H1 (cell line): ENCODE data around the gene PPARD. TPM values are rescaled to one million over a fixed set of nuclear protein-coding genes. Genes with fewer than 3 reads are reported as not detected.

Source experiments
- CTCF ChIA-PET: fragments of 300-600 bp; sonication (Branson Sonifier 250); formaldehyde crosslinking; loops from one replicate; lab custom pipeline; 2021; ENCODE audit not compliant: partially characterized antibody; lab: Charles Lee
- POLR2A ChIA-PET: fragments of 300-600 bp; sonication (Branson Sonifier 250); formaldehyde crosslinking; loops from one replicate; lab custom pipeline; 2021; ENCODE audit warnings: inconsistent platforms; ENCODE audit not compliant: partially characterized antibody; lab: Charles Lee
- DNase-seq, 2 experiments: peaks; one replicate each; pipeline versions ENCODE4 v3.0.0 to v3.0.0-alpha.2; 2010 to 2022; ENCODE audit warnings: low spot score in 2 of 2, low read depth in 1 of 2, mixed read lengths in 1 of 2
- FAIRE-seq: peaks from 2 replicates; lab custom pipeline; 2011; peaks lifted over from hg19 to GRCh38; lab: Jason Lieb, UNC
- H2AFZ ChIP-seq: 2 replicates; pipeline ENCODE4 v1.8.1; 2012; ENCODE audit warnings: low read length, inconsistent platforms
- H2AK5ac ChIP-seq: 2 replicates; pipeline ENCODE4 v1.6.1; 2013; ENCODE audit warnings: low read depth, low read length
- H2BK120ac ChIP-seq: replicated peaks from 2 replicates; pipeline ENCODE3; 2013; ENCODE audit warnings: low read depth, low read length, inconsistent platforms
- H2BK12ac ChIP-seq: 2 replicates; pipeline ENCODE4 v1.6.1; 2013; ENCODE audit warnings: low read depth, low read length
- H2BK15ac ChIP-seq: 2 replicates; pipeline ENCODE4 v1.6.1; 2013; ENCODE audit warnings: low read length
- H2BK20ac ChIP-seq: 2 replicates; pipeline ENCODE4 v1.6.1; 2013; ENCODE audit warnings: low read length
- H2BK5ac ChIP-seq: 2 replicates; pipeline ENCODE4 v1.6.1; 2013; ENCODE audit warnings: low read depth, low read length
- H3K14ac ChIP-seq: 2 replicates; pipeline ENCODE4 v1.6.1; 2013; ENCODE audit warnings: inconsistent platforms; ENCODE audit not compliant: insufficient read length
- H3K18ac ChIP-seq: 2 replicates; pipeline ENCODE4 v1.6.1; 2013; ENCODE audit warnings: low read length; ENCODE audit errors: extremely low read depth
- H3K23ac ChIP-seq: 2 replicates; pipeline ENCODE4 v1.6.1; 2013; ENCODE audit warnings: inconsistent platforms; ENCODE audit not compliant: insufficient read length
- H3K23me2 ChIP-seq: 2 replicates; pipeline ENCODE4 v1.6.1; 2013; ENCODE audit warnings: low read depth, low read length
- H3K27ac ChIP-seq: 2 replicates; pipeline ENCODE4 v1.6.1; 2011; ENCODE audit warnings: low read depth, low read length, inconsistent platforms
- H3K27me3 ChIP-seq, 4 experiments: replicated peaks in 1 of 4; 1 replicate in 1 of 4; 2 replicates in 3 of 4; pipeline versions ENCODE4 v1.6.1 to v1.8.1; 2011 to 2013; ENCODE audit warnings: low read length in 3 of 4, mild to moderate bottlenecking in 3 of 4, inconsistent platforms in 2 of 4, mixed read lengths in 2 of 4, moderate library complexity in 1 of 4; ENCODE audit not compliant: control insufficient read depth in 3 of 4, insufficient read depth in 3 of 4; ENCODE audit errors: extremely low read depth in 1 of 4
- H3K36me3 ChIP-seq, 4 experiments: 2 replicates each; pipeline versions ENCODE4 v1.6.1 to v1.8.1; 2011 to 2013; ENCODE audit warnings: mild to moderate bottlenecking in 4 of 4, low read length in 3 of 4, moderate library complexity in 2 of 4, control low read depth in 1 of 4, inconsistent platforms in 1 of 4; ENCODE audit not compliant: insufficient read depth in 4 of 4, control insufficient read depth in 2 of 4
- H3K4ac ChIP-seq: replicated peaks from 2 replicates; pipeline ENCODE3; 2013; ENCODE audit warnings: low read length, low read depth, mixed read lengths, inconsistent platforms; ENCODE audit not compliant: insufficient read length
- H3K4me1 ChIP-seq, 4 experiments: replicated peaks in 1 of 4; 1 replicate in 1 of 4; 2 replicates in 3 of 4; pipeline versions ENCODE4 v1.6.1 to v1.8.1; 2011 to 2013; ENCODE audit warnings: low read length in 3 of 4, inconsistent platforms in 2 of 4, mixed read lengths in 1 of 4; ENCODE audit not compliant: insufficient read depth in 4 of 4, control insufficient read depth in 3 of 4
- H3K4me2 ChIP-seq, 2 experiments: 2 replicates each; pipeline versions ENCODE4 v1.6.1 to v1.8.1; 2011 to 2013; ENCODE audit warnings: low read depth in 2 of 2, low read length in 2 of 2, control low read depth in 1 of 2, inconsistent platforms in 1 of 2, mild to moderate bottlenecking in 1 of 2; ENCODE audit not compliant: insufficient read depth in 1 of 2
- H3K4me3 ChIP-seq, 4 experiments: fragments of 200-600, 300-600 bp in 1 of 4; sonication (generic), shearing (Covaris generic), sonication (Bioruptor Twin) in 1 of 4; 2 replicates each; pipeline versions ENCODE4 v1.5.1 to v1.8.1; 2011 to 2016; ENCODE audit warnings: low read length in 4 of 4, low read depth in 3 of 4, control low read depth in 2 of 4, inconsistent platforms in 2 of 4, mild to moderate bottlenecking in 2 of 4, mixed read lengths in 1 of 4, moderate library complexity in 1 of 4; ENCODE audit not compliant: insufficient read depth in 2 of 4; ENCODE audit errors: extremely low read depth in 1 of 4
- H3K56ac ChIP-seq: replicated peaks from 2 replicates; pipeline ENCODE3; 2013; ENCODE audit warnings: low read depth, mild to moderate bottlenecking, mixed read lengths, low read length, inconsistent platforms; ENCODE audit not compliant: insufficient read length
- H3K79me1 ChIP-seq: 2 replicates; pipeline ENCODE4 v1.6.1; 2013; ENCODE audit warnings: low read depth, low read length, control low read depth
- H3K79me2 ChIP-seq, 2 experiments: 2 replicates each; pipeline versions ENCODE4 v1.6.1 to v1.8.1; 2012 to 2013; ENCODE audit warnings: low read length in 2 of 2, mild to moderate bottlenecking in 2 of 2, inconsistent platforms in 1 of 2; ENCODE audit not compliant: insufficient read depth in 2 of 2, control insufficient read depth in 1 of 2
- H3K9ac ChIP-seq, 4 experiments: replicated peaks in 1 of 4; 1 replicate in 1 of 4; 2 replicates in 3 of 4; pipeline versions ENCODE4 v1.6.1 to v1.8.1; 2011 to 2013; ENCODE audit warnings: low read depth in 3 of 4, low read length in 3 of 4, control low read depth in 2 of 4, mild to moderate bottlenecking in 2 of 4, moderate library complexity in 2 of 4, inconsistent platforms in 1 of 4; ENCODE audit errors: extremely low read depth in 1 of 4
- H3K9me3 ChIP-seq, 2 experiments: 2 replicates each; pipeline versions ENCODE4 v1.6.1 to v1.8.1; 2012 to 2013; ENCODE audit warnings: mild to moderate bottlenecking in 2 of 2, moderate library complexity in 2 of 2, control low read depth in 1 of 2, inconsistent platforms in 1 of 2, low read depth in 1 of 2, low read length in 1 of 2, mixed read lengths in 1 of 2; ENCODE audit not compliant: insufficient read depth in 2 of 2
- H4K20me1 ChIP-seq, 2 experiments: replicated peaks in 1 of 2; 2 replicates each; pipeline versions ENCODE3 to v1.8.1; 2011 to 2013; ENCODE audit warnings: inconsistent platforms in 2 of 2, low read length in 2 of 2, mild to moderate bottlenecking in 1 of 2; ENCODE audit not compliant: insufficient read depth in 2 of 2, control insufficient read depth in 1 of 2
- H4K5ac ChIP-seq: 2 replicates; pipeline ENCODE4 v1.6.1; 2013; ENCODE audit warnings: low read length, low read depth, mixed read lengths, inconsistent platforms; ENCODE audit not compliant: insufficient read length
- H4K8ac ChIP-seq: 2 replicates; pipeline ENCODE4 v1.8.0; 2013; ENCODE audit warnings: mild to moderate bottlenecking, moderate library complexity, low read length, inconsistent platforms; ENCODE audit not compliant: insufficient read depth; ENCODE audit errors: extremely low read depth
- H4K91ac ChIP-seq: replicated peaks from 2 replicates; pipeline ENCODE3; 2013; ENCODE audit warnings: low read length, mixed read lengths, inconsistent platforms; ENCODE audit not compliant: insufficient read length
- BCL11A ChIP-seq, 2 experiments: IDR thresholded peaks; one replicate each; pipeline ENCODE4 v1.6.1; 2011; ENCODE audit warnings: low read depth in 2 of 2, low read length in 2 of 2, mild to moderate bottlenecking in 2 of 2
- CEBPB ChIP-seq: IDR thresholded peaks from 2 replicates; pipeline ENCODE4 v1.6.1; 2012; ENCODE audit warnings: low read depth, low read length
- GABPA ChIP-seq: IDR thresholded peaks from 2 replicates; pipeline ENCODE4 v1.6.1; 2011; ENCODE audit warnings: mild to moderate bottlenecking, low read length, moderate library complexity, borderline replicate concordance; ENCODE audit not compliant: insufficient read depth
- NRF1 ChIP-seq: IDR thresholded peaks from 2 replicates; pipeline ENCODE4 v1.6.1; 2011; ENCODE audit warnings: mild to moderate bottlenecking, low read depth, low read length, improper control_type of control experiment
- POLR2A ChIP-seq, 2 experiments: IDR thresholded peaks; 1 replicate in 1 of 2; 2 replicates in 1 of 2; pipeline ENCODE4 v1.6.1; 2011; ENCODE audit warnings: low read depth in 2 of 2, low read length in 2 of 2, mild to moderate bottlenecking in 2 of 2; ENCODE audit errors: control extremely low read depth in 1 of 2
- POLR2AphosphoS5 ChIP-seq: IDR thresholded peaks from 2 replicates; pipeline ENCODE4 v1.6.1; 2011; ENCODE audit warnings: low read depth, low read length
- POU5F1 ChIP-seq: IDR thresholded peaks from 2 replicates; pipeline ENCODE4 v1.6.1; 2011; ENCODE audit warnings: low read depth, mild to moderate bottlenecking, low read length, moderate library complexity
- SIN3A ChIP-seq, 2 experiments: IDR thresholded peaks in 1 of 2; conservative IDR thresholded peaks in 1 of 2; 2 replicates each; pipeline ENCODE4 v1.6.1; 2011 to 2012; ENCODE audit warnings: low read length in 2 of 2, improper control_type of control experiment in 1 of 2, low read depth in 1 of 2, mild to moderate bottlenecking in 1 of 2
- SIRT6 ChIP-seq: IDR thresholded peaks from one replicate; pipeline ENCODE4 v1.7.1; 2012; ENCODE audit warnings: low read length, inconsistent platforms
- SIX5 ChIP-seq: IDR thresholded peaks from 2 replicates; pipeline ENCODE4 v1.6.1; 2011; ENCODE audit warnings: mild to moderate bottlenecking, low read depth, low read length
- SP1 ChIP-seq: IDR thresholded peaks from 2 replicates; pipeline ENCODE4 v1.6.1; 2011; ENCODE audit warnings: low read depth, low read length
- SUZ12 ChIP-seq: fragments of 200-600 bp; sonication (generic); IDR thresholded peaks from 2 replicates; pipeline ENCODE4 v1.6.1; 2012; ENCODE audit warnings: mild to moderate bottlenecking, inconsistent platforms, low read length, moderate library complexity, mixed read lengths
- YY1 ChIP-seq: IDR thresholded peaks from 2 replicates; pipeline ENCODE4 v1.6.1; 2011; ENCODE audit warnings: low read depth, mild to moderate bottlenecking, low read length
- WGBS, 2 experiments: shearing (Covaris generic) in 1 of 2; methylation state at CpG; one replicate each; pipeline versions ENCODE4 v1.1.6 to v1.1.7; 2013 to 2015; ENCODE audit warnings: low lambda C conversion rate in 2 of 2, mixed read lengths in 2 of 2, inconsistent platforms in 1 of 2, low coverage in 1 of 2, missing lambda C conversion rate in 1 of 2; ENCODE audit not compliant: insufficient replicate concordance in 2 of 2, insufficient coverage in 1 of 2, insufficient read length in 1 of 2; ENCODE audit errors: extremely low coverage in 1 of 2, missing lambda C conversion rate in 1 of 2; 5-methylcytosine and 5-hydroxymethylcytosine counted together
- polyA plus RNA-seq, 7 experiments: library from polyadenylated mRNA; depleted of rRNA in 3 of 7; stranded (reverse) in 5 of 7; unstranded in 2 of 7; fragments of >200 nt in 5 of 7; fragments of 200-250 nt in 2 of 7; gene quantifications; 1 replicate in 5 of 7; 2 replicates in 1 of 7; 4 replicates in 1 of 7; pipeline versions ENCODE4 v1.2.1 to v1.2.3, GENCODE V29; 2011 to 2013; ENCODE audit warnings: missing spikeins in 2 of 7, mixed read lengths in 2 of 7
- total RNA-seq: library from RNA; stranded (reverse); fragmentation: NEBNext Ultra II Directional; extraction: Animal tissue kit (Norgen Biotek cat#: 25700); gene quantifications from 2 replicates; pipeline ENCODE4 v1.2.1, GENCODE V29; 2021

PPARD gene
- total and polyA plus RNA-seq, 2 of the 8 experiments (the other 6 are each of a cell fraction or from before 2014, with no cell fraction given): 14.6 to 14.9 TPM

DNA sequence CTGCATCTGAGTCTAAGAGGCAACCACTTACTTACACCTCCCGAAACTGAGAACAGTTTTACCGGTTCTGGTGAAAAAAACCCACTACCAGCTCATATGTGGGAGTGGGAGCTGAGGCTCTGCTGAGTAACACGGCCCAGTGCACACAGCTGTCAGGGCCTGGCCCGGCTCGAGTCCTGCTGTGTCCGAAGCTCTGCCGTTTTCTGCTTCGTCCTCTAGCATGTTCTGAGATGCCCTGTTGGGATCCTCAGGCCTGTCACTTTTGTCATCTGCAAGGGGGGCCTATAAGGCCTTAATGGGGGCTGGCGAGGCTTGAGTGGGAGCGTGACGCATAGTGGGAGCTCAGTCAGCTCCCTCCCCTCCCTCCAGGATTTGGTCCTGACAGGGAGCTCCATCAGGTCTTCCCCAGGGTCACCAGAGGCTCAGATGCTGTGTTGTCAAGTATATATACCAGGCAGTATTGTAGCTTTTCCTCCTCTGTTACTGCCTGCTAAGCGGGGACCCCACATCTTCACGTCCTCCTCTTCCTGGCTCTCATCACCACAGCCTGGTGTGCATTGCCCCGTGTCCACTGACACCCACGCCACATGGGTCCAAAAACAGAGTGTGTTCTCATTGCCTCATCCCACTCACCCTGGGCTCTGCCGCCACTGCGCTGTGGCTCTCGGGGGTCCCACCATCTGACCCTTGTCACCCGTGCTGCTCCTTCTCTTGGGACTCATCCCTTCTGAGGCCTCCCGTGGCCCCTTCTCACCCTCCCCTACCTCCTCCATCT, 64.5 kb downstream of the PPARD start:
- H3K9me3 ChIP-seq: no peaks in the 10 kb centered on the region
- H3K27me3 ChIP-seq: no peaks in the 10 kb centered on the region
- no peak overlapping the region for H2BK12ac ChIP-seq
- H3K27ac ChIP-seq: no peak overlapping the region
- H4K8ac ChIP-seq: peak overlapping the region; percentile 45; the same call in 1 of the 2 replicates
- no peak overlapping the region for H3K4me2 ChIP-seq
- H3K9ac ChIP-seq: 0 out of 7 replicates have a peak overlapping the region, but pooled peaks of 1 of the 4 experiments have one; percentile 32
- no peak overlapping the region for H3K23ac ChIP-seq
- H2BK5ac ChIP-seq: 0 out of 2 replicates have a peak overlapping the region, but pooled peaks have one; percentile 8
- no peak overlapping the region for H4K5ac ChIP-seq
- H2BK120ac ChIP-seq: no peak overlapping the region
- no peaks in the 10 kb centered on the region for H3K36me3 ChIP-seq
- no peak overlapping the region for H2BK15ac ChIP-seq
- H3K4ac ChIP-seq: no peak overlapping the region
- no peak overlapping the region for H3K56ac ChIP-seq
- H3K14ac ChIP-seq: no peak overlapping the region
- POLR2A ChIA-PET: interaction anchor here (1.0 kb wide), 1 partner anchor 61 kb away, joined by 3 read pairs; the partner anchor contains the start of gene RPL10A
- no peaks in the 10 kb centered on the region; the same call in 1 of the 2 replicates for H3K23me2 ChIP-seq
- H3K4me1 ChIP-seq: no peaks in the 10 kb centered on the region; a peak in 2 of 7 replicates
- H3K79me1 ChIP-seq: peaks cover 5% of the 10 kb centered on the region
- no peak overlapping the region for H3K4me3 ChIP-seq
- H2AFZ ChIP-seq: no peak overlapping the region
- FAIRE-seq (no peak), DNase-seq (no peak)
- no peaks in the 10 kb centered on the region for H3K79me2 ChIP-seq
- 90% methylated on average over 20 of the region's 20 CpGs; no CpG with 5 or more reads in 1 of the 2 experiments for WGBS, 2 experiments
- no peak overlapping the region for H2AK5ac ChIP-seq
- H3K18ac ChIP-seq: no peak overlapping the region
- H4K91ac ChIP-seq: no peak overlapping the region
- CTCF ChIA-PET: interaction anchor here (0.8 to 4.7 kb wide), 12 partner anchors 9 to 111 kb away, joined by 3 to 35 read pairs (median 5); partner anchors contain the start of genes DEF6 and PPARD
- no peak overlapping the region for H2BK20ac ChIP-seq
- no peaks in the 10 kb centered on the region for H4K20me1 ChIP-seq
- no peak for TF ChIP-seq YY1
- TF ChIP-seq CEBPB: no peak
- TF ChIP-seq POU5F1: no peak
- TF ChIP-seq SIRT6: no peak
- no peak for TF ChIP-seq SIN3A (conservative IDR thresholded peaks at IDR 0.05 in 1 of 2, IDR thresholded peaks at IDR 0.05 in 1 of 2; ENCODE audit: low read depth in 1 of 2, low read length in 2 of 2)
- no peak for TF ChIP-seq SIX5
- TF ChIP-seq POLR2AphosphoS5: no peak
- no peak for TF ChIP-seq POLR2A (IDR thresholded peaks at IDR 0.05; ENCODE audit: control extremely low read depth in 1 of 2, low read depth in 2 of 2, low read length in 2 of 2)
- no peak for TF ChIP-seq GABPA
- no peak for TF ChIP-seq SUZ12
- no peak for TF ChIP-seq BCL11A (IDR thresholded peaks at IDR 0.05; ENCODE audit: low read depth in 2 of 2, low read length in 2 of 2)
- no peak for TF ChIP-seq SP1
- no peak for TF ChIP-seq NRF1
